MCF 10A (cell line): ENCODE data around the gene HYI. TPM values are rescaled to one million over a fixed set of nuclear protein-coding genes. Genes with fewer than 3 reads are reported as not detected.

Source experiments
- BruUV-seq: library from RNA; stranded (reverse); fragments of 400-500 nt; replicated peaks from 2 replicates; lab custom pipeline; 2021; lab: Mats Ljungman, UMichigan
- CTCF ChIA-PET: fragments of 300-600 bp; sonication (Branson Sonifier 250); formaldehyde crosslinking; extraction: SDS; loops from one replicate; lab custom pipeline; 2021; ENCODE audit warnings: antibody characterized with exemption, inconsistent platforms; lab: Yijun Ruan, JAX
- POLR2A ChIA-PET: fragments of 300-600, 350-650 bp; sonication (Branson Sonifier 250); formaldehyde crosslinking; extraction: SDS; loops from one replicate; lab custom pipeline; 2020; ENCODE audit warnings: antibody characterized with exemption, inconsistent platforms; lab: Yijun Ruan, JAX
- DNase-seq: peaks from one replicate; pipeline ENCODE4 v3.0.0-alpha.2; 2018; ENCODE audit not compliant: unreplicated experiment
- H3K27ac Mint-ChIP-seq: one replicate; pipeline ENCODE4 v1.8.0; 2022; ENCODE audit warnings: mild to moderate bottlenecking, low read depth, mixed read lengths; ENCODE audit not compliant: unreplicated experiment
- H3K27me3 Mint-ChIP-seq: one replicate; pipeline ENCODE4 v1.8.0; 2022; ENCODE audit warnings: mixed read lengths; ENCODE audit not compliant: insufficient read depth, unreplicated experiment
- H3K36me3 Mint-ChIP-seq: one replicate; pipeline ENCODE4 v1.8.0; 2022; ENCODE audit warnings: mild to moderate bottlenecking, moderate library complexity, mixed read lengths; ENCODE audit not compliant: insufficient read depth, unreplicated experiment
- H3K4me1 Mint-ChIP-seq: one replicate; pipeline ENCODE4 v1.8.0; 2022; ENCODE audit warnings: mixed read lengths; ENCODE audit not compliant: insufficient read depth, unreplicated experiment
- H3K4me3 Mint-ChIP-seq: one replicate; pipeline ENCODE4 v1.8.0; 2022; ENCODE audit warnings: mild to moderate bottlenecking, moderate library complexity, mixed read lengths; ENCODE audit not compliant: unreplicated experiment
- H3K9me3 Mint-ChIP-seq: one replicate; pipeline ENCODE4 v1.8.0; 2022; ENCODE audit warnings: mixed read lengths; ENCODE audit not compliant: unreplicated experiment
- intact Hi-C: fragments of 100-400 bp; cut with micrococcal nuclease; formaldehyde crosslinking; loops from 2 replicates; pipeline ENCODE4 v1.14.1; 2022
- total RNA-seq: library from RNA; stranded (reverse); gene quantifications from 2 replicates; pipeline ENCODE4 v1.2.3, GENCODE V29; 2022
- TF ChIP-seq, protein P1 (sequence below): fragments of 200-600 bp; IDR thresholded peaks from one replicate; pipeline ENCODE4 v1.8.0; 2022; ENCODE audit warnings: antibody characterized with exemption, mild to moderate bottlenecking; ENCODE audit not compliant: unreplicated experiment

HYI gene
- total RNA-seq, 1 experiment from 2014 or later: 23.0 TPM

DNA sequence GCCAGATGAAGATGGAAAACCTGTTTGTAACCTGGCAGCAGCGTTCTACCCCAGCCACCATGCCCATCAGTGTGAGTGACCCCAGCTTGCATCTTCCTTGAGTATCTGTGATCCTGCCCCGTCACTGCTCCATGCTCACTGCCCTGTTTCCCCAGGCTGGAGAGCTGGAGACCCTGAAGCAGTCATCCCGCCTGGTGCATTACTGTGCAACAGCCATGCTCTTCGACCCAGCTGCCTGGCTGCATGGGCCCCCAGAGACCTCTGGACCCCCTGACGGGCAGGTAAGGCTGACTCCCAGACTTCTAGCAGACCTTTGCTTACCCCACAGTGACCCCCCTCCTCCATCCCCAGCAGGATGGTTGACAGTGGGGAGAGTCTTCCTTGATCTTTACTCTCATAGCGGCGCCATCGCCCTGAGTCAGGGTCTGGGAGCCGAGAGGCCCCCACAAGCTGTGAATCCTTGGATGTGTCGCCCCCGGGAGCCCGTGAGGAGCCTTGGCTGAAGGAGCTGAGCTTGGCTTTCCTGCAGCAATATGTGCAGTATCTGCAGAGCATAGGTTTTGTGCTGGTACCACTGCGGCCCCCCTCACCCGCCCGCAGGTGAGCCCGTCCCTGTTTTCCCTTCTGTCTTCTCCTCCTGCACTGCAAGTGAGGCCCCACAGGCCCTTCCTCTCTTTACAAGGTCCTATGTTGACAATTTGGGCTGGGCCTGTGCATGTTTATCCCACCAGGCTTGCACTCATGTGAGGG lies 10.4 kb downstream of the HYI start:
- no peak for DNase-seq
- intact Hi-C loops: no loop called here
- Mint-ChIP-seq H3K4me1 (no peaks in the 10 kb centered on the region), H3K4me3 (no peak overlapping the region), H3K36me3 (peaks cover 47% of the 10 kb centered on the region), H3K27ac (no peak overlapping the region), H3K9me3 (no peaks in the 10 kb centered on the region), H3K27me3 (no peaks in the 10 kb centered on the region)
- CTCF ChIA-PET: interaction anchor here (0.6 kb wide), 1 partner anchor 68 kb away, joined by 4 read pairs; no protein-coding TSS in a partner anchor
- no TSS peak for BruUV-seq
- TF ChIP-seq, protein P1, sequence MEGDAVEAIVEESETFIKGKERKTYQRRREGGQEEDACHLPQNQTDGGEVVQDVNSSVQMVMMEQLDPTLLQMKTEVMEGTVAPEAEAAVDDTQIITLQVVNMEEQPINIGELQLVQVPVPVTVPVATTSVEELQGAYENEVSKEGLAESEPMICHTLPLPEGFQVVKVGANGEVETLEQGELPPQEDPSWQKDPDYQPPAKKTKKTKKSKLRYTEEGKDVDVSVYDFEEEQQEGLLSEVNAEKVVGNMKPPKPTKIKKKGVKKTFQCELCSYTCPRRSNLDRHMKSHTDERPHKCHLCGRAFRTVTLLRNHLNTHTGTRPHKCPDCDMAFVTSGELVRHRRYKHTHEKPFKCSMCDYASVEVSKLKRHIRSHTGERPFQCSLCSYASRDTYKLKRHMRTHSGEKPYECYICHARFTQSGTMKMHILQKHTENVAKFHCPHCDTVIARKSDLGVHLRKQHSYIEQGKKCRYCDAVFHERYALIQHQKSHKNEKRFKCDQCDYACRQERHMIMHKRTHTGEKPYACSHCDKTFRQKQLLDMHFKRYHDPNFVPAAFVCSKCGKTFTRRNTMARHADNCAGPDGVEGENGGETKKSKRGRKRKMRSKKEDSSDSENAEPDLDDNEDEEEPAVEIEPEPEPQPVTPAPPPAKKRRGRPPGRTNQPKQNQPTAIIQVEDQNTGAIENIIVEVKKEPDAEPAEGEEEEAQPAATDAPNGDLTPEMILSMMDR: no peak
- POLR2A ChIA-PET: interaction anchor here (2.2 kb wide), 1 partner anchor 11 kb away, joined by 9 read pairs; the partner anchor contains the start of gene HYI

DNA sequence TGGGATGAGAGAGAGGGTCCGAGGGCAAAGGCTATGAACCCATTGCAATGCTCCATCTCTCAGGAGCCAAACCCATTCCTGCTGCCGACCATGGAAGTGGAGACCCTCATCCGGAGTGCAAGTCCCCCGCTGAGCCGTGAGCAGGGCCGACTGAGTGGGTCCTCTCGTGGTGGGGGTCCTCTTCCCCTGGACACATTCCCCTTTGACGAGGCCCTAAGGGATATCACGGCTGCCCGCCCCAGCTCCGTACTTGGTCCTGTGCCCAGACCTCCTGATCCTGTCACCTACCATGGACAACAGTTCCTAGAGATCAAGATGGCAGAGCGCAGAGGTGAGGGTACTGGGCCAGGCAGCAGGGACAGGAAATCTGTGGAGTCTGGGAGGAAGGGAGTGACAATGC lies 11.0 kb downstream of the HYI start:
- no peak overlapping the region for H3K4me3 Mint-ChIP-seq
- intact Hi-C loops: no loop called here
- ChIA-PET CTCF (no interaction called here), POLR2A (interaction anchor here (2.9 kb wide), 1 partner anchor 11 kb away, joined by 16 read pairs; the partner anchor contains the start of gene HYI)
- TF ChIP-seq, protein P1: no peak
- BruUV-seq: no TSS peak
- H3K27ac Mint-ChIP-seq: no peak overlapping the region
- H3K36me3 Mint-ChIP-seq: peaks cover 48% of the 10 kb centered on the region
- DNase-seq: no peak
- H3K4me1 Mint-ChIP-seq: no peaks in the 10 kb centered on the region
- H3K9me3 Mint-ChIP-seq: no peaks in the 10 kb centered on the region
- H3K27me3 Mint-ChIP-seq: no peaks in the 10 kb centered on the region

DNA sequence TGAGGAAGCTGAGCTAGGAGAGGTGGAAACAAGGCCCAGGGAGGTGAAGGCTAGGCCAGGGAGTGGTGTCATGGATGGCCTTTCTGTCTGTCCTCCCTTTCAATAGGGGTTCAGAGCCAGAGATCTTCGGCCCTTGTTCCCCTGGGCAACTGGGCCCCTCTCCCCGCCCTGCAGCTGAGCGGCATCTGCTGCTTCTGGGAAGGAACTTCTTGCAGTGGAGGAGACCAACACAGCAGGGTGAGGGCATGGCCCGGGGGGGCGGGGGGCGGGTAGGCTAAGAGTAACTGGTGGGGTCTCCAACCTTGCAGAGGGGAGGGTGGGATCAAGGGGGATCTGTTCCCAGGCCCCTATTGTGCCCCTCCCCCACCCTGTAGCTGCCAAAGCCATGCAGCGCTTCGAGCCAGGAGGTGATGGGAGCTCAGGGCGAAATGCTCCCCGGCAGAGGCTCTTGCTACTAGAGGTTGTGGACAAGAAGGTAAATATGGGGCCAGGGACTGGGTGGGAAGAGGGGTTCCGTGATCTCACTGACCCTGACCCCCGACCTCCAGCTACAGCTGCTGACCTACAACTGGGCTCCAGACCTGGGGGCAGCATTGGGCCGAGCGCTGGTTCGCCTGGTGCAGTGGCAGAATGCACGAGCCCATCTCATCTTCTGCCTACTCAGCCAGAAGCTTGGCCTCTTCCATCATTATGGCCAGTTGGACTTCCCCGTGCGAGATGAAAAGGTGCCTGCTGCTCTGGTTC lies 11.7 kb downstream of the HYI start:
- no peaks in the 10 kb centered on the region for H3K27me3 Mint-ChIP-seq
- no peaks in the 10 kb centered on the region for H3K4me1 Mint-ChIP-seq
- ChIA-PET CTCF (no interaction called here), POLR2A (interaction anchor here (2.9 kb wide), 1 partner anchor 12 kb away, joined by 16 read pairs; the partner anchor contains the start of gene HYI)
- no peaks in the 10 kb centered on the region for H3K9me3 Mint-ChIP-seq
- no TSS peak for BruUV-seq
- DNase-seq: no peak
- peaks cover 49% of the 10 kb centered on the region for H3K36me3 Mint-ChIP-seq
- no peak overlapping the region for H3K27ac Mint-ChIP-seq
- H3K4me3 Mint-ChIP-seq: no peak overlapping the region
- TF ChIP-seq, protein P1: no peak
- intact Hi-C loops: no loop called here
